Type B pancreatic cell (in vitro differentiated cells): ENCODE results near the gene HYAL3. TPM values are rescaled to one million over a fixed set of nuclear protein-coding genes. Genes with fewer than 3 reads are reported as not detected.
A peak's percentile ranks its signal among the peaks of the same experiment; 100 is the strongest.

ENCODE experiments used
- DNase-seq: peaks from one replicate; pipeline ENCODE4 v3.0.0; 2021; ENCODE audit warnings: mixed read lengths; ENCODE audit not compliant: unreplicated experiment; ENCODE audit errors: extremely low spot score
- H3K27ac Mint-ChIP-seq: 2 replicates; pipeline ENCODE4 v1.8.0; 2021; ENCODE audit warnings: mild to moderate bottlenecking, mixed read lengths
- H3K27me3 Mint-ChIP-seq: 2 replicates; pipeline ENCODE4 v1.8.0; 2021; ENCODE audit warnings: mixed read lengths
- H3K36me3 Mint-ChIP-seq: 2 replicates; pipeline ENCODE4 v1.8.0; 2021; ENCODE audit warnings: mixed read lengths
- H3K4me1 Mint-ChIP-seq: one replicate; pipeline ENCODE4 v1.8.0; 2021; ENCODE audit warnings: mixed read lengths; ENCODE audit not compliant: unreplicated experiment
- H3K4me3 Mint-ChIP-seq: 2 replicates; pipeline ENCODE4 v1.8.0; 2021; ENCODE audit warnings: mild to moderate bottlenecking, mixed read lengths
- H3K9me3 Mint-ChIP-seq: 2 replicates; pipeline ENCODE4 v1.8.0; 2021; ENCODE audit warnings: mixed read lengths
- total RNA-seq: library from RNA; stranded (reverse); gene quantifications from 2 replicates; pipeline ENCODE4 v1.2.1, GENCODE V29; 2021; ENCODE audit warnings: low replicate concordance
- TF ChIP-seq, protein P1 (sequence below): fragments of 200-600 bp; sonication (generic); conservative IDR thresholded peaks from 2 replicates; pipeline ENCODE4 v1.5.0; 2021; ENCODE audit warnings: antibody characterized with exemption, mild to moderate bottlenecking

HYAL3 gene
- total RNA-seq, 1 donor from 2014 or later: 2.9 TPM

DNA sequence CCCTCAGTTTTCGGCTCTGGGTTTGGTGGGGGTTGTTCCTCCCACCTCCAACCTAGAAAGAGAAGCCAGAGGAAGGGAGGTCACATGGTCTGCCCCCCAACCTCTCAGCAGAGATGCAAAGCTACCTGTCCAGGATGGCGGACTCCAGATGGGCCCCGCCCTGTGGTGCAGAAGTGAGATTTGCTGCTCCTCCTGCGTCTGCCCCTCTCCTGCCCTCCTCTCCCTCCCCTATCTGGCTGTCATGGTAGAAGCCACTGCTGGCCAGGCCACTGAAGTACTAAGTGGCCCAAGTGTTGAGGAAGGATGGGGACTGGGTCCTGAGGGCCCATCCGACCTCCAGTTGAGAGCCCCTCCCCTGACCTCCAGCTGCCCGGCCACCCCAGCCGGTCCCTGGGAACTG, 32.4 kb downstream of the HYAL3 start:
- peaks cover 37% of the 10 kb centered on the region for H3K4me1 Mint-ChIP-seq
- H3K27ac Mint-ChIP-seq: no peak overlapping the region
- peak overlapping the region; percentile 72 for H3K4me3 Mint-ChIP-seq

GRCh38 chr3:50266017-50266416, 33.2 kb downstream of the HYAL3 start:
- no peaks in the 10 kb centered on the region for H3K27me3 Mint-ChIP-seq
- H3K4me1 Mint-ChIP-seq: peaks cover 34% of the 10 kb centered on the region
- TF ChIP-seq, protein P1, sequence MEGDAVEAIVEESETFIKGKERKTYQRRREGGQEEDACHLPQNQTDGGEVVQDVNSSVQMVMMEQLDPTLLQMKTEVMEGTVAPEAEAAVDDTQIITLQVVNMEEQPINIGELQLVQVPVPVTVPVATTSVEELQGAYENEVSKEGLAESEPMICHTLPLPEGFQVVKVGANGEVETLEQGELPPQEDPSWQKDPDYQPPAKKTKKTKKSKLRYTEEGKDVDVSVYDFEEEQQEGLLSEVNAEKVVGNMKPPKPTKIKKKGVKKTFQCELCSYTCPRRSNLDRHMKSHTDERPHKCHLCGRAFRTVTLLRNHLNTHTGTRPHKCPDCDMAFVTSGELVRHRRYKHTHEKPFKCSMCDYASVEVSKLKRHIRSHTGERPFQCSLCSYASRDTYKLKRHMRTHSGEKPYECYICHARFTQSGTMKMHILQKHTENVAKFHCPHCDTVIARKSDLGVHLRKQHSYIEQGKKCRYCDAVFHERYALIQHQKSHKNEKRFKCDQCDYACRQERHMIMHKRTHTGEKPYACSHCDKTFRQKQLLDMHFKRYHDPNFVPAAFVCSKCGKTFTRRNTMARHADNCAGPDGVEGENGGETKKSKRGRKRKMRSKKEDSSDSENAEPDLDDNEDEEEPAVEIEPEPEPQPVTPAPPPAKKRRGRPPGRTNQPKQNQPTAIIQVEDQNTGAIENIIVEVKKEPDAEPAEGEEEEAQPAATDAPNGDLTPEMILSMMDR: no peak
- no peaks in the 10 kb centered on the region for H3K36me3 Mint-ChIP-seq
- H3K4me3 Mint-ChIP-seq: peak overlapping the region; percentile 65
- no peaks in the 10 kb centered on the region for H3K9me3 Mint-ChIP-seq
- peak overlapping the region; percentile 91 for H3K27ac Mint-ChIP-seq
- no peak for DNase-seq

More for the DNA sequence above, 32.4 kb downstream of the HYAL3 start:
- TF ChIP-seq, protein P1: no peak
- no peaks in the 10 kb centered on the region for H3K9me3 Mint-ChIP-seq
- no peaks in the 10 kb centered on the region for H3K27me3 Mint-ChIP-seq
- no peaks in the 10 kb centered on the region for H3K36me3 Mint-ChIP-seq
- no peak for DNase-seq

GRCh38 chr3:50265571-50265970, 33.6 kb downstream of the HYAL3 start:
- Mint-ChIP-seq H3K36me3 (no peaks in the 10 kb centered on the region), H3K4me1 (peaks cover 35% of the 10 kb centered on the region), H3K27me3 (no peaks in the 10 kb centered on the region), H3K27ac (peak overlapping the region; percentile 92), H3K9me3 (no peaks in the 10 kb centered on the region), H3K4me3 (peak overlapping the region; percentile 65)
- DNase-seq: no peak
- TF ChIP-seq, protein P1: no peak

DNA sequence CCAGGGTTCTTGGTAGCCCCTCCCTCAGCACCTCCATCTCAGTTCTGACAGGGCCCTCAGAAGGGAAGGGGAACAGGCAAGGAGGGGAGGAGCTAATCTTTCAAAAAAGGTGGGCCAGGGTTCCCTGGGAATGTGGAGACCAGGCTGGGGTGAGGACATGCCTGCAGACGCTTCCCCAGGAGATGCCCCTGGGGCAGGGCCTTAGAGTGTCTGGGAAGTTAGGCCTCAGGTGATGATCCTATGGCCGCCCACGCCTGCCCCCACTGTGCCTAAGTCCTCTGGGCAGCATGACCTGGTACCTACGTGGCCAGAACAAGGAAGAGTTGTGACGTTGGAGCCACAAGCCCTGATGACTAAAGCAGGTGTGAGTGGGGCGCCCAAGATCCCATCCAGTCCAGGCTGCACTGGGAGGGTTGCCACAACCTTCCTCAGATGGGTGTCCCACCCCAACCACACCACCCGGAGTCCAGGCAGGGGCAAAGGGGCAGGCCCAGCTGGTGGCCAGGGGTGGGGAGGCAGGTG, 34.2 kb downstream of the HYAL3 start:
- H3K4me1 Mint-ChIP-seq: peaks cover 35% of the 10 kb centered on the region
- TF ChIP-seq, protein P1: no peak
- no peaks in the 10 kb centered on the region for H3K36me3 Mint-ChIP-seq
- H3K27me3 Mint-ChIP-seq: no peaks in the 10 kb centered on the region
- peak overlapping the region; percentile 60 for H3K4me3 Mint-ChIP-seq
- H3K9me3 Mint-ChIP-seq: no peaks in the 10 kb centered on the region
- H3K27ac Mint-ChIP-seq: peak overlapping the region; percentile 92
- DNase-seq: no peak

GRCh38 chr3:50264383-50264963, 34.7 kb downstream of the HYAL3 start:
- Mint-ChIP-seq H3K9me3 (no peaks in the 10 kb centered on the region), H3K4me1 (peaks cover 33% of the 10 kb centered on the region), H3K36me3 (no peaks in the 10 kb centered on the region), H3K27me3 (no peaks in the 10 kb centered on the region), H3K27ac (peak overlapping the region; percentile 92), H3K4me3 (peak overlapping the region; percentile 69)
- DNase-seq: peak; percentile 89
- TF ChIP-seq, protein P1: no peak
